GM21619 (cell line): Measurements from ENCODE around the gene TAMALIN.
"Not testable (repeated sequence)": the region's sequence is repeated elsewhere in the genome, so short reads cannot be mapped to it uniquely, and the experiment has no call there.

Source experiments
- ATAC-seq: cut with Tn5 transposase; IDR thresholded peaks from one replicate; pipeline ENCODE4 v1.9.1; 2021; ENCODE audit not compliant: unreplicated experiment

The TAMALIN gene

DNA sequence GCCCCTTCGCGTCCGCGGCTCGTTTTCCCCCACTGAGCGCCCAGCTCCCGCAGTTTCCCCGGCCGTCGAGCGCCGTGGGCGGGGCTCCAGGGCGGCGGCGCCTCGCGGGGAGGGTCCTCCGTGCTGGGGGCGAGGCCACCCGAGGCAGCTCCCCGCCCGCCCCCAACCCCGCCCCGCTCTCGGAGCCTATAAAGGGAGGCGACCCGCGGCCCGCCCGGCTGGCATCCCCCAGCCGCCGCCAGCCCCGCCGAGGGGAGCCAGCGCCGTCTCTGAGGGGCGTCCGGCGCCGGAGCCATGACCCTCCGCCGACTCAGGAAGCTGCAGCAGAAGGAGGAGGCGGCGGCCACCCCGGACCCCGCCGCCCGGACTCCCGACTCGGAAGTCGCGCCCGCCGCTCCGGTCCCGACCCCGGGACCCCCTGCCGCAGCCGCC lies at the start of gene TAMALIN:
TSS of gene TAMALIN (plus strand) at position 221 of the 432 bp plus-strand sequence. CDS start at position 295, 74 bp downstream.
- no peak for ATAC-seq

- no peak for ATAC-seq
These were observed 48.2 kb upstream of the TAMALIN start for GRCh38 chr12:51958542-51958941.

DNA sequence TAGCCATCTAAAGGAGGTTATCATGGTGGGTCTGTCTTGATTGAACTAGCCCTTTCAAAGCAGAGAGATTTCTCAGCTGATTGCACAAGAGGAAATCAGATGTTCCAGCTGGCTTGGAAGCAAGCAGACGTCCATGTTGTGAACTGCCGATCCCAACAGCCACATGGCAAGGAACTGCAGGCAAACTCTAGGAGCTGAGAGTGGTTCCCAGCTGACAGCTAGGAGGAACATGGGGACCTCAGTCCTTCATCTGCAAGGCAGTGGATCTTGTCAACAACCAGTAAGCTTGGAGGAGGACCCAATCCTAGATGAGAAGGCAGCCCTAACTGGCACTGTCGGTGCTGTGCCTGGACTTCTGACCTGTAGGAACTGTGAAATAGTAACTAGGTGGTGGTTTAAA lies 47.5 kb upstream of the TAMALIN start:
- no peak for ATAC-seq

DNA sequence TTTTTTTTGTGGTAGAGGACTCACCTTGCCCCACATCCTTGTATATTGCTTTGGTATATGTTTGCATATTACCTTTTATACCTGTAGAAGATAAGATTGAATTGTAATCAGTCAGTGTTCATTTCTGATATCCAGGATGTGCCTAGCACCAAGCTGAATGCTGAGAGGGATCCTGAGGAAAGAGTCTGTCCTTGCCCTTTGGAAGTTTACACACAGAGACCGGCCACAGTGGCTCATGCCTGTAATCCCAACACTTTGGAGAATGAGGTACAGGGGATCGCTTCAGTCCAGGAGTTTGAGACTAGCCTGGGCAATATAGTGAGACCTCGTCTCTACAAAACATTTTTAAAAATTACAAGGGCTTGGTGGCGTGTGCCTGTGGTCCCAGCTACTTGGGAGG lies 46.8 kb upstream of the TAMALIN start:
- no peak for ATAC-seq

- ATAC-seq = no peak
These were observed 46.3 kb upstream of the TAMALIN start for GRCh38 chr12:51960488-51960887.

- ATAC-seq = no peak
These were observed 45.9 kb upstream of the TAMALIN start for GRCh38 chr12:51960890-51961289.

- ATAC-seq = no peak
These were observed 44.9 kb upstream of the TAMALIN start for GRCh38 chr12:51961834-51962233.

DNA sequence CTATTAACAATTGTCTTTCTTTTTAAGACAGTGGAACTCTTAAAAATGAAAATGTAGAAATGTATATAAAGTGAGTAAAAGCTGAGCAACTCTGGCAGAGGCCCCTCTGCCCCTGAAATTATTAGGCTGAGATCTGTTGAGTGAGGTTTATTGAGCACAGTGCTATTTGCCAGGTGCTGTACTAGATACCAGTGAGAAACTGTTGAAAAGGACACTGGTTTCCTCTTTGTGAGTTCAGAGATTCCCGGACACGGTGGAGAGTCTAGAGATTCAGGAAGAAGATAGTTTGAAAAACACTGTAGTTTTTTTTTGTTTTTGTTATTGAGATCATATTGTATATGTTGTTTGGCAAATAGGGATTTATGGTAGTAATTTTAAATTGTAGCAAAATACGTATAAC lies 44.0 kb upstream of the TAMALIN start:
- ATAC-seq = no peak

- no peak for ATAC-seq
These were observed 43.3 kb upstream of the TAMALIN start for GRCh38 chr12:51963477-51963876.

DNA sequence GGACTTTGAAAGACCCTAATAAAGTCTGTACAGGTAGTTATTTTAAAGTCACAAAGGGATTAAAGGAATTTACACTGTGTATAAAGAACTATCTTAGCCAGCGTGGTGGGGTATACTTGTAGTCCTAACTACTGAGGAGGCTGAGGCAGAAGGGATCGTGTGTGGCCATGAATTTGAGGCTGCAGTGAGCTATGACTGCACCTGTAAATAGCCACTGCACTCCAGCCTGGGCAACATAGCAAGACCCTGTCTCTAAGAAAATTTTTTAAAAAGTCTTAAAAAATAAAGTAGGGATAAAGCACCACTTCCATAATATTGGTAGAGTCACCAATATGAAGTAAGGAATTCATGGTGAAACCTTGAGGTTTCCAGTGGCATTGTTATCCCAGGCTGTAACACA lies 37.1 kb upstream of the TAMALIN start:
- ATAC-seq = no peak

DNA sequence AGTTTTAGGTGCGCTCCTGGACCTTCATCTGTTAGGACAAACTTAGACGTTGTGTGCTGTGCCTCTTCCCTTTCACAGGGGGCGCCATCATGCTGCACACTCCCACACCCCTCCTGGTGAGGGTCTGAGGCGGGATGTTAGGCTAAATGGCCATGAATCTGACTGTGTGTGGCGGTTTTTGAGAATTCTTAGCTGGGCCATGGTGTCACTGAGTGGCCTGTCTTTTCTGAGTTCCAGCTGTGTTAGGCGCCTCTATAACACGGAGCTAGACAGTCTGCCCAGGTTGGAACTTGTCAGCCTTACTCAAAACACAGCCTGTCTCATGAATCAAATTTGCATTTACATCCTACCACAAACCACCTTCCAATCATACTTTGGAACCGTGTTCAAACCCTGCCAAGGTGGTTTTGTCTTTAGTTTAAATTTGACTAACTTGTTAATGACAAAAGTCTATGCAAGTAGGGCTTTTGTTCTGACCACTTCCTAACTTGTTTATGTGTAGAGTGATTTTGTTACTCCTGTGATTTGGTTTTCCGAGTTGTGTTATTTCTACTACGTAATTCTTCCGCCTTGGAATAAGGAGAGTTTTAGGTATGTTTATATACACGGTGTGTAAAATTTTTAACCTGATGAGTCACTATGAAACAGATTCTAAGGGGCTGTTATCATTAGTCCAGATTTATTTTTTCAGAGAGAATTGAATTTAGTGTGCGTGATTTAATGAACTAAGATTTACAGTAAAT lies 35.7 kb upstream of the TAMALIN start:
- ATAC-seq = peak; percentile 88

GRCh38 chr12:51971679-51972421 lies 34.9 kb upstream of the TAMALIN start:
- ATAC-seq = peak; percentile 44

DNA sequence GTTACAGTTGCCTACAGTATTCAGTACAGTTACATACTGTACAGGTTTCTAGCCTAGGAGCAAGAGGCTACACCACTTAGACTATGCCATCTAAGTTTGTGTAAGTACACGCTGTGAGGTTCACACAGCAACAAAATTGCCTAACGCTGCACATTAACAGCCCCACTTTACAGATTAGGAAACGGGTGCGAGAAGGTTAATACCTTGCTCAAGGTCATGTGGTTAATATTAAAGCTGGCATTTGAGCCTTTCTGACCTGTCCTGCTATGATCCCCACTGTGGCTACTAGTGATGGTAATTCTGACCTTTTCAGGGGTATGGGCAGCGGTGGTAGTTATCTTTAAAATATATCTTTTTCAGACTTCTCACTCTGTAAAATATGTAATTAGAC lies 34.3 kb upstream of the TAMALIN start:
- ATAC-seq = no peak

DNA sequence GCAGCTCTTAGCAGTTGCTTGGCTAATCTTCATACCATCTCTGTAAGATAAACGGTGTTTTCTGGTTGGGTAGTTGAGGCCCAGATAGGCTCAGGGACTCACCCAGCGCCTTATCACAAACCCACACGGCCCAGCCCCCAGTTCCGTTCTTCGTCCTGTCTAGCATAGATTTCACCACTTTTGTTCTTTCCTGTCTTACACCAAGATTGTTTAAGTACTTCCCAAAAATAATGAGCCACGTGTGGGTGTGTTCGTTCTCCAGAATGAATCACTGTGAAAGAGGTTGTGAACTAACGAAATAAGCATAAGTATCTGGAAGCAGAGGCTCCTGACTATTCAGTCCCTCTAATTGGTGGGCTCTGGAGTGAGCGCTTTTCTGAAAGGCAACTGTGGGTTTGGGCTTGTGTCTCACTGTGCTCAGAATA lies 33.9 kb upstream of the TAMALIN start:
- no peak for ATAC-seq

DNA sequence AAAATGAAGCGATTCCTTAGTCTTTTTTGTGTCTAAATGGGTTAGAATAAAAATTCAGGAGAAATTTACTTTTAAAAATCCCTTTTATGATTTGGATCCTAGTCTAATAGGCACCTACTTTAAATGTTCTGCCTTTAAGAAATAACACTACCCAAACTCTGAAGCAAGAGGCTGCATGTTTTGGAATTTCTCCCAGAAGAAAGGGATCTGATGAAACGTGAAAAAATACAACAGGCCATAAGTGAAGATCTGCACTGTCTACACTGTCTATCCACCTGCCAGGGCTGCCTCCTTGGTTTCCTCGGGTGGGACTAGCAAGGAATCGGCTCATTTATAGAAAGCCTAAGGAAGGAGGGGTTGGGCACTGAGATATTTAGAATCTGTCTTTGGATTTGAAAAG lies 33.2 kb upstream of the TAMALIN start:
- no peak for ATAC-seq

DNA sequence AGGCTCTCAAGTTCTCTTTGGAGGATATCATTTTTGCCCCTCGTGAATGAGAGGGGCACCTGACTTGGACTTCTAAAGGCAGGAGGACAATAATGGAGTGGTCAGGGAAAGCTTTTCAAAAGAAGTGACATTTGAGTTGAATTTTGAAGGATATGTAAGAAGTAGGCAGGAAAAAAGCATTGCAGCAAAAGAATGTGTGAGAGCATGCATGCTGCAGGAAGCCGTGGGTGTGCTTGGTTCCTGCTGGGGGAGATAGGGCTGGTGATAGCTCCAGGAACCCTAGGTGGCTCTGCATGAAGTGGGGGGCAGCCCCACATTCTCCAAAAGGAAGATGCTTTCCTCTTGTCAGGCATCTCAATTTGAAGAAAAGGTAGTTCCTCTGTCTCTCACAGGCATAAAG lies 32.1 kb upstream of the TAMALIN start:
- no peak for ATAC-seq

GRCh38 chr12:51975196-51975595 lies 31.6 kb upstream of the TAMALIN start:
- ATAC-seq = no peak

DNA sequence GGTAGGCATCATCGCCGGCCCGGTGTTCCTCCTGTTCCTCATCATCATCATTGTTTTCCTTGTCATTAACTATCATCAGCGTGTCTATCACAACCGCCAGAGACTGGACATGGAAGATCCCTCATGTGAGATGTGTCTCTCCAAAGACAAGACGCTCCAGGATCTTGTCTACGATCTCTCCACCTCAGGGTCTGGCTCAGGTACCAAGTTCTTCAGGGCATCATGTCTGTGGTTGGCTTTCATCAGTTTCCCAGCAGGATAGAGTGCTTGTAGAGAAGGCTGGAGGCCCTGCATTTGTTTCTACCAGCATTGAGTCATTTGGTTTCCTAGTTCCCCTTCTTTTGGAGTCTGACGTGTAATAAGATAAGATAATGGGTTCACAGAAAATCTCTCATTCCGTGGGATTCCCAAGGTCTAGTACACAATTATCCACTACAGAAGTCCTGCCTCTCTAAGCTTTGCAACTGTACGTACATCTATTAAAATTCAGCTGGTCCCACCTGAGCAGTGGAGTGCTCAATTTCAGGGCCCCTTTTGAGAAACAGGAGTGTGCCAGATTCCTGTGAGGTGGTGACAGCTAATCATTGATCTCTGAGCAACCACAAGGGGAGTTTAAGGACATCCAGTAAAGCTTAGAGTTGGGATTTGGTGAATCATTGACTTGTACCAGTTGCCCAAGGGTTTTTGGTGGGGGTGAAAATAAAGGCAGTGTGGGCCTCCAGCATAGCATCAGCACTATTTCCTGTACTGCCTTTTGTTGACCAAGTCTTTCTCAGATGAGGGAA lies 30.2 kb upstream of the TAMALIN start:
- no peak for ATAC-seq

DNA sequence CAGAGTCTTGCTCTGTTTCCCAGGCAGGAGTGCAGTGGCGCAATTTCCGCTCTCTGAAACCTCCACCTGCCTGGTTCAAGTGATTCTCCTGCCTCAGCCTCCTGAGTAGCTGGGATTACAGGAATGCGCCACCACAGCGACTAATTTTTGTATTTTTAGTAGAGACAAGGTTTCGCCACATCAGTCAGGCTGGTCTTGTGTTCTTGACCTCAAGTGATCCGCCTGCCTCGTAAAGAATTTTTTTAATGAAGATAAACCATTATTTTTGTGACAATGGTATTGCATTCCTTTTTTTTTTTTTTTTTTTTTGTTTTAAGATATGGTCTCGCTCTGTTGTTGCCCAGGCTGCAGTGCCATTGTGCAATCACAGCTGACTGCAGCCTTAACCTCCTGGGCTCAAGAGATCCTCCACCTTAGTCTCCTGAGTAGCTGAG lies 29.4 kb upstream of the TAMALIN start:
- ATAC-seq = no peak

DNA sequence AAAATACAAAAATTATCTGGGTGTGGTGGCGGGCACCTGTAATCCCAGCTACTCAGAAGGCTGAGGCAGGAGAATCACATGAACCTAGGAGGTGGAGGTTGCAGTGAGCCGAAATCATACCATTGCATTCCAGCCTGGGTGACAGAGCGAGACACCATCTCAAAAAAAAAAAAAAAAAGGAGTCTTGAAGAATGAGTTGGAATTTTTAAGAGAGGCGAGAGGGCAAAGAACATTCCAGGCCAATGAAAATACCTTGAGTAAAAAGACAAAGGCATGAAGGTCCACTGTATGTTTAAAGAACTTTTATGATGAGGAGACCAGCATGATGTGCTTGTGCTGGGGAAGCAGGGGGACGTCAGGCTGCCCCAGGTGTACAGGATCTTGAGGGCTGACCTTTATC lies 27.4 kb upstream of the TAMALIN start:
- not testable (repeated sequence) for ATAC-seq

DNA sequence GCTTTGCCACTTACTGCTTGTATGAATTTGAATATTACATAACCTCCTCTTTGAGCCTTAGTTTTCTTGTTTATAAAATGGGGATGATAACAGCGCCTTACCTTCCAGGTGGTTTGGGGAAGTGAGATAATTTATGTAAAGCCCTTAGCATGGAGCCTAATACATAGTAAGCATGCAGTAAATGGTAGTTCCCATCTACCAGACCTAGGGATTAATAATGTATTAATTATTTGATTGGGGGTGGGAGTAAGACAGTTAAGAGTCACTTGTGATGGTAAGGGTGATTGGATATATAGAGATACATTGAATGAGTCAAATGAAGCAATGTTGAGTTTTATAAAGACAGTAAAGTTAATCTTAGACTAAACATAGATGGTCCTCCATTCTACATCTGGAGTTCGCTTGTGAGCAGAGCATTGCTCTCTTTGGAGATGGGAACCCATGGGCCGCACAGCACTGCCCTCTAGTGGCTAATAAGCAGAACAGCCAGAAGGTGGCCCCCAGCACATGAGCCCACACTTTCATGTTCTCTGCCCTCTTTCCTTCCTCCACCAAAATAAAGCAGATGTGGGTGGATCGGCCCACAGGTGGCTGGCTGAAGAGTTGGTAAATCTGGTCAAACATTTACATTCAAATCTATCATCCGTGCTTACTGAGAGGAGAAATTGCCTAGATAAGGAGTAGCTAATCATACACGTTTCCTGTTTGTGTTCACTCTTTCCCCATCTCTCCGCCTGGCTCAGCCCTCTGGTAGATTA lies 26.5 kb upstream of the TAMALIN start:
- ATAC-seq = peak; percentile 76
